GM12891 (cell line): Measurements from ENCODE around the gene INPP5F.

Source experiments
- POLR2A ChIP-seq: IDR thresholded peaks from 2 replicates; pipeline ENCODE4 v1.6.1; 2011; ENCODE audit warnings: low read depth, low read length, control low read depth
- POLR2AphosphoS5 ChIP-seq: IDR thresholded peaks from 2 replicates; pipeline ENCODE4 v1.6.1; 2011; ENCODE audit warnings: low read depth, low read length, control low read depth
- SPI1 ChIP-seq: IDR thresholded peaks from 2 replicates; pipeline ENCODE4 v1.6.1; 2011; ENCODE audit warnings: low read depth, low read length, control low read depth

- no peak for TF ChIP-seq POLR2A
- no peak for TF ChIP-seq POLR2AphosphoS5
- TF ChIP-seq SPI1 = no peak
Measured at GRCh38 chr10:119858063-119858462, 132.2 kb downstream of the INPP5F start.
